ENCODE measurements around the gene PRH1. TPM values are rescaled to one million over a fixed set of nuclear protein-coding genes. Genes with fewer than 3 reads are reported as not detected.

PRH1 gene
- total and polyA plus RNA-seq, 2 of the 13 experiments (the other 11 are each of a cell fraction or from before 2014, with no cell fraction given), result 5.3 to 18.8 TPM

DNA sequence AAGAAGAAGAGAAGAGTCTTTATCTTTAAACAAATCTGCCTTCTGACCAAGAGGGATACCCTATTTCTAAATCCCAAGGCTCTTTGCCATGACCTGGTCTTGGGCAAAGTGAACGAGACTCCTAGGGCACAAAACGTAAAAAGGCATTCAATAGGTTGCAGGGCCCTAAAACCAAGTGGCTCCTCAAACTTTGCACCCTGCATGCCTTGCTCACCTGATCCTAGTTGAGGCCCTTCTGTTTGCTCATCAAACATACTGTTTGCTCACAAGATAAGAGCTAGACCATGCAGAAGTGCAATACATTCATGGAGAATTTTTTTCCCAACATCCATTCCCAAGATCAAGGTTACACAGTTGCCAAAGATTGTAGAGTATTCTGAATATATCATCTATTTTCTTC is 7.9 kb upstream of the PRH1 start (continued):
- TF ChIP-seq, protein P1, sequence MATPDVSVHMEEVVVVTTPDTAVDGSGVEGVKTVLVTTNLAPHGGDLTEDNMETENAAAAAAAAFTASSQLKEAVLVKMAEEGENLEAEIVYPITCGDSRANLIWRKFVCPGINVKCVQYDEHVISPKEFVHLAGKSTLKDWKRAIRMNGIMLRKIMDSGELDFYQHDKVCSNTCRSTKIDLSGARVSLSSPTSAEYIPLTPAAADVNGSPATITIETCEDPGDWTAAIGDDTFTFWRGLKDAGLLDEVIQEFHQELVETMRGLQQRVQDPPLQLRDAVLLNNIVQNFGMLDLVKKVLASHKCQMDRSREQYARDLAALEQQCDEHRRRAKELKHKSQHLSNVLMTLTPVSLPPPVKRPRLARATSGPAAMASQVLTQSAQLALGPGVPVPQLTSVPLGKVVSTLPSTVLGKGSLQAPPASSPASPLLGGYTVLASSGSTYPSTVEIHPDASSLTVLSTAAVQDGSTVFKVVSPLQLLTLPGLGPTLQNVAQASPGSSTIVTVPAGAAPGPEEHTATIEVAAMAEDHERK (CRISPR knock-in tag; IDR thresholded peaks at IDR 0.05; ENCODE audit: low read depth), result no peak
- TF ChIP-seq GATAD1 (CRISPR knock-in tag; IDR thresholded peaks at IDR 0.05), result peak; percentile 74
- TF ChIP-seq POLR2A (IDR thresholded peaks at IDR 0.05; ENCODE audit: insufficient read depth in 1 of 2, low read depth in 2 of 2, low read length in 2 of 2), result peak in 1 of 2 experiments; percentile 50; a peak in 1 of 4 replicates
- TF ChIP-seq ZNF878 (CRISPR knock-in tag; IDR thresholded peaks at IDR 0.05), result 0 out of 2 replicates have a peak, but pooled peaks have one; percentile 44
- TF ChIP-seq, protein P2, sequence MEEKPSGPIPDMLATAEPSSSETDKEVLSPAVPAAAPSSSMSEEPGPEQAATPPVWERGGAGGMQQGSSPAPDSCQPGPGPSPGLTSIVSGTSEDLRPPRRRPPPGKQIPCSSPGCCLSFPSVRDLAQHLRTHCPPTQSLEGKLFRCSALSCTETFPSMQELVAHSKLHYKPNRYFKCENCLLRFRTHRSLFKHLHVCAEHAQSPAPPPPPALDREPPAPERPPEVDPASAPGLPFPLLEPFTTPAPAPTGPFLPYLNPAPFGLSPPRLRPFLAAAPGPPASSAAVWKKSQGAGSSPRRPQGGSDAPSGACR (CRISPR knock-in tag; IDR thresholded peaks at IDR 0.05), result peak; percentile 82; the same call in 1 of the 2 replicates
- TF ChIP-seq, protein P3, sequence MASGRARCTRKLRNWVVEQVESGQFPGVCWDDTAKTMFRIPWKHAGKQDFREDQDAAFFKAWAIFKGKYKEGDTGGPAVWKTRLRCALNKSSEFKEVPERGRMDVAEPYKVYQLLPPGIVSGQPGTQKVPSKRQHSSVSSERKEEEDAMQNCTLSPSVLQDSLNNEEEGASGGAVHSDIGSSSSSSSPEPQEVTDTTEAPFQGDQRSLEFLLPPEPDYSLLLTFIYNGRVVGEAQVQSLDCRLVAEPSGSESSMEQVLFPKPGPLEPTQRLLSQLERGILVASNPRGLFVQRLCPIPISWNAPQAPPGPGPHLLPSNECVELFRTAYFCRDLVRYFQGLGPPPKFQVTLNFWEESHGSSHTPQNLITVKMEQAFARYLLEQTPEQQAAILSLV (CRISPR knock-in tag; IDR thresholded peaks at IDR 0.05; ENCODE audit: borderline replicate concordance), result no peak
- TF ChIP-seq ZKSCAN5 (CRISPR knock-in tag; IDR thresholded peaks at IDR 0.05), result no peak
- TF ChIP-seq, protein P4, sequence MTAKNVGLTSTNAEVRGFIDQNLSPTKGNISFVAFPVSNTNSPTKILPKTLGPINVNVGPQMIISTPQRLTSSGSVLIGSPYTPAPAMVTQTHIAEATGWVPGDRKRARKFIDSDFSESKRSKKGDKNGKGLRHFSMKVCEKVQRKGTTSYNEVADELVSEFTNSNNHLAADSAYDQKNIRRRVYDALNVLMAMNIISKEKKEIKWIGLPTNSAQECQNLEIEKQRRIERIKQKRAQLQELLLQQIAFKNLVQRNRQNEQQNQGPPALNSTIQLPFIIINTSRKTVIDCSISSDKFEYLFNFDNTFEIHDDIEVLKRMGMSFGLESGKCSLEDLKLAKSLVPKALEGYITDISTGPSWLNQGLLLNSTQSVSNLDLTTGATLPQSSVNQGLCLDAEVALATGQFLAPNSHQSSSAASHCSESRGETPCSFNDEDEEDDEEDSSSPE (CRISPR knock-in tag; IDR thresholded peaks at IDR 0.05), result peak; percentile 56; the same call in 1 of the 2 replicates
- TF ChIP-seq, protein P5, sequence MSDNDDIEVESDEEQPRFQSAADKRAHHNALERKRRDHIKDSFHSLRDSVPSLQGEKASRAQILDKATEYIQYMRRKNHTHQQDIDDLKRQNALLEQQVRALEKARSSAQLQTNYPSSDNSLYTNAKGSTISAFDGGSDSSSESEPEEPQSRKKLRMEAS (IDR thresholded peaks at IDR 0.05), result peak; percentile 85
- TF ChIP-seq, protein P6, sequence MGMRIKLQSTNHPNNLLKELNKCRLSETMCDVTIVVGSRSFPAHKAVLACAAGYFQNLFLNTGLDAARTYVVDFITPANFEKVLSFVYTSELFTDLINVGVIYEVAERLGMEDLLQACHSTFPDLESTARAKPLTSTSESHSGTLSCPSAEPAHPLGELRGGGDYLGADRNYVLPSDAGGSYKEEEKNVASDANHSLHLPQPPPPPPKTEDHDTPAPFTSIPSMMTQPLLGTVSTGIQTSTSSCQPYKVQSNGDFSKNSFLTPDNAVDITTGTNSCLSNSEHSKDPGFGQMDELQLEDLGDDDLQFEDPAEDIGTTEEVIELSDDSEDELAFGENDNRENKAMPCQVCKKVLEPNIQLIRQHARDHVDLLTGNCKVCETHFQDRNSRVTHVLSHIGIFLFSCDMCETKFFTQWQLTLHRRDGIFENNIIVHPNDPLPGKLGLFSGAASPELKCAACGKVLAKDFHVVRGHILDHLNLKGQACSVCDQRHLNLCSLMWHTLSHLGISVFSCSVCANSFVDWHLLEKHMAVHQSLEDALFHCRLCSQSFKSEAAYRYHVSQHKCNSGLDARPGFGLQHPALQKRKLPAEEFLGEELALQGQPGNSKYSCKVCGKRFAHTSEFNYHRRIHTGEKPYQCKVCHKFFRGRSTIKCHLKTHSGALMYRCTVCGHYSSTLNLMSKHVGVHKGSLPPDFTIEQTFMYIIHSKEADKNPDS (CRISPR knock-in tag; IDR thresholded peaks at IDR 0.05), result peak; percentile 72; the same call in 1 of the 2 replicates
- TF ChIP-seq, protein P7, sequence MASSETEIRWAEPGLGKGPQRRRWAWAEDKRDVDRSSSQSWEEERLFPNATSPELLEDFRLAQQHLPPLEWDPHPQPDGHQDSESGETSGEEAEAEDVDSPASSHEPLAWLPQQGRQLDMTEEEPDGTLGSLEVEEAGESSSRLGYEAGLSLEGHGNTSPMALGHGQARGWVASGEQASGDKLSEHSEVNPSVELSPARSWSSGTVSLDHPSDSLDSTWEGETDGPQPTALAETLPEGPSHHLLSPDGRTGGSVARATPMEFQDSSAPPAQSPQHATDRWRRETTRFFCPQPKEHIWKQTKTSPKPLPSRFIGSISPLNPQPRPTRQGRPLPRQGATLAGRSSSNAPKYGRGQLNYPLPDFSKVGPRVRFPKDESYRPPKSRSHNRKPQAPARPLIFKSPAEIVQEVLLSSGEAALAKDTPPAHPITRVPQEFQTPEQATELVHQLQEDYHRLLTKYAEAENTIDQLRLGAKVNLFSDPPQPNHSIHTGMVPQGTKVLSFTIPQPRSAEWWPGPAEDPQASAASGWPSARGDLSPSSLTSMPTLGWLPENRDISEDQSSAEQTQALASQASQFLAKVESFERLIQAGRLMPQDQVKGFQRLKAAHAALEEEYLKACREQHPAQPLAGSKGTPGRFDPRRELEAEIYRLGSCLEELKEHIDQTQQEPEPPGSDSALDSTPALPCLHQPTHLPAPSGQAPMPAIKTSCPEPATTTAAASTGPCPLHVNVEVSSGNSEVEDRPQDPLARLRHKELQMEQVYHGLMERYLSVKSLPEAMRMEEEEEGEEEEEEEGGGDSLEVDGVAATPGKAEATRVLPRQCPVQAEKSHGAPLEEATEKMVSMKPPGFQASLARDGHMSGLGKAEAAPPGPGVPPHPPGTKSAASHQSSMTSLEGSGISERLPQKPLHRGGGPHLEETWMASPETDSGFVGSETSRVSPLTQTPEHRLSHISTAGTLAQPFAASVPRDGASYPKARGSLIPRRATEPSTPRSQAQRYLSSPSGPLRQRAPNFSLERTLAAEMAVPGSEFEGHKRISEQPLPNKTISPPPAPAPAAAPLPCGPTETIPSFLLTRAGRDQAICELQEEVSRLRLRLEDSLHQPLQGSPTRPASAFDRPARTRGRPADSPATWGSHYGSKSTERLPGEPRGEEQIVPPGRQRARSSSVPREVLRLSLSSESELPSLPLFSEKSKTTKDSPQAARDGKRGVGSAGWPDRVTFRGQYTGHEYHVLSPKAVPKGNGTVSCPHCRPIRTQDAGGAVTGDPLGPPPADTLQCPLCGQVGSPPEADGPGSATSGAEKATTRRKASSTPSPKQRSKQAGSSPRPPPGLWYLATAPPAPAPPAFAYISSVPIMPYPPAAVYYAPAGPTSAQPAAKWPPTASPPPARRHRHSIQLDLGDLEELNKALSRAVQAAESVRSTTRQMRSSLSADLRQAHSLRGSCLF (CRISPR knock-in tag; IDR thresholded peaks at IDR 0.05; ENCODE audit: borderline replicate concordance), result no peak
- peak; percentile 48 to 52; a peak in 2 of 4 replicates for TF ChIP-seq NR2F1 (CRISPR knock-in tag; IDR thresholded peaks at IDR 0.05)
- TF ChIP-seq GTF3A (CRISPR knock-in tag; conservative IDR thresholded peaks at IDR 0.05), result no peak
- TF ChIP-seq YEATS2 (CRISPR knock-in tag; IDR thresholded peaks at IDR 0.05; ENCODE audit: borderline replicate concordance), result 0 out of 2 replicates have a peak, but pooled peaks have one; percentile 24
- peak; percentile 93 for TF ChIP-seq RARA (CRISPR knock-in tag; IDR thresholded peaks at IDR 0.05)
